ENCODE results near the gene MALL. TPM values are rescaled to one million over a fixed set of nuclear protein-coding genes. Genes with fewer than 3 reads are reported as not detected.
"Not testable (repeated sequence)": the region's sequence is repeated elsewhere in the genome, so short reads cannot be mapped to it uniquely, and the experiment has no call there.

The MALL gene
- total and polyA plus RNA-seq, 10 of the 15 experiments (the other 5 are each of a cell fraction or from before 2014, with no cell fraction given), result 0.26 TPM; not detected in 9

DNA sequence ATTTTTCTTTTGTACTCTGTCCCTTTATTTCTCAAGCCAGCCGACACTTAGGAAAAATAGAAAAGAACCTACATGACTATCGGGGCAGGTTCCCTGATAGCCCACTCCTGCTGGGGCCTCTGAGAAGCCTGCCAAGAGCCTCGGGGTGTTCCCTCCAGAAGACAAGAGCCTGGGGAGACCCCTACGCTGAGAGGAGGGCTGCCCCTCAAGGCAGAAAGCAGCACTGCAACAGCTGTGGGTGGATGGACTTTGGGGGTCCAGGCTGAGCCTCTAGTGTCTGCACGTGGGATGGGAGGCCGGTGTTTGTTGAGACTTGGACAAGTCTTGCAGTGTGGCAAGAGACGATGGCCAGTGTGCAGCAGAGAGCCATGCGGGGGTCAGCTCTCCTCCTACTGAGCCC lies 32.5 kb downstream of the MALL start:
- POLR2A ChIA-PET; intact Hi-C loops (cut with micrococcal nuclease; ENCODE audit: unreplicated experiment); H3K36me3 ChIP-seq (ENCODE audit: control insufficient read depth in 2 of 2, insufficient read depth in 2 of 2, low read length in 1 of 2); H3K27me3 ChIP-seq (replicated peaks in 1 of 2; ENCODE audit: control insufficient read depth in 2 of 2, insufficient read depth in 2 of 2, low read length in 1 of 2); ATAC-seq; CTCF ChIA-PET; H4K20me1 ChIP-seq (ENCODE audit: control insufficient read depth, insufficient read depth); H3K9ac ChIP-seq (ENCODE audit: control insufficient read depth, insufficient read depth, low read length); H2AFZ ChIP-seq (ENCODE audit: control insufficient read depth, low read depth, low read length); H3K4me1 ChIP-seq (ENCODE audit: control insufficient read depth, insufficient read depth, low read length); DNase-seq (ENCODE audit: low read depth, low spot score); in situ Hi-C loops (cut with MboI); H3K9me3 ChIP-seq (replicated peaks; ENCODE audit: control insufficient read depth, insufficient read depth, low read length); SMC1A ChIA-PET (ENCODE audit: uncharacterized antibody, unreplicated experiment); H3K4me2 ChIP-seq (ENCODE audit: control insufficient read depth, insufficient read depth); H3K4me3 ChIP-seq; BruUV-seq (replicated peaks); RAD21 ChIA-PET (ENCODE audit: unreplicated experiment); H3K27ac ChIP-seq (ENCODE audit: control insufficient read depth, insufficient read depth); FAIRE-seq; H3K79me2 ChIP-seq (ENCODE audit: control insufficient read depth, insufficient read depth, low read length): not testable (repeated sequence)
- whole genome bisulfite sequencing (ENCODE audit: insufficient coverage, insufficient replicate concordance, low lambda C conversion rate, missing lambda C conversion rate), result no CpG with 5 or more reads among the region's 8 CpGs

GRCh38 chr2:110078104-110078503 lies 37.5 kb downstream of the MALL start:
- SMC1A ChIA-PET (ENCODE audit: uncharacterized antibody, unreplicated experiment); POLR2A ChIA-PET; intact Hi-C loops (cut with micrococcal nuclease; ENCODE audit: unreplicated experiment); H3K27ac ChIP-seq (ENCODE audit: control insufficient read depth, insufficient read depth); CTCF ChIA-PET; H3K36me3 ChIP-seq (ENCODE audit: control insufficient read depth in 2 of 2, insufficient read depth in 2 of 2, low read length in 1 of 2); DNase-seq (ENCODE audit: low read depth, low spot score); RAD21 ChIA-PET (ENCODE audit: unreplicated experiment); H3K27me3 ChIP-seq (replicated peaks in 1 of 2; ENCODE audit: control insufficient read depth in 2 of 2, insufficient read depth in 2 of 2, low read length in 1 of 2); H3K9me3 ChIP-seq (replicated peaks; ENCODE audit: control insufficient read depth, insufficient read depth, low read length); H3K9ac ChIP-seq (ENCODE audit: control insufficient read depth, insufficient read depth, low read length); BruUV-seq (replicated peaks); ATAC-seq; H3K79me2 ChIP-seq (ENCODE audit: control insufficient read depth, insufficient read depth, low read length); H4K20me1 ChIP-seq (ENCODE audit: control insufficient read depth, insufficient read depth); H3K4me3 ChIP-seq; in situ Hi-C loops (cut with MboI); H2AFZ ChIP-seq (ENCODE audit: control insufficient read depth, low read depth, low read length); FAIRE-seq; H3K4me1 ChIP-seq (ENCODE audit: control insufficient read depth, insufficient read depth, low read length); H3K4me2 ChIP-seq (ENCODE audit: control insufficient read depth, insufficient read depth): not testable (repeated sequence)
- no CpG with 5 or more reads among the region's 4 CpGs for WGBS (ENCODE audit: insufficient coverage, insufficient replicate concordance, low lambda C conversion rate, missing lambda C conversion rate)

DNA sequence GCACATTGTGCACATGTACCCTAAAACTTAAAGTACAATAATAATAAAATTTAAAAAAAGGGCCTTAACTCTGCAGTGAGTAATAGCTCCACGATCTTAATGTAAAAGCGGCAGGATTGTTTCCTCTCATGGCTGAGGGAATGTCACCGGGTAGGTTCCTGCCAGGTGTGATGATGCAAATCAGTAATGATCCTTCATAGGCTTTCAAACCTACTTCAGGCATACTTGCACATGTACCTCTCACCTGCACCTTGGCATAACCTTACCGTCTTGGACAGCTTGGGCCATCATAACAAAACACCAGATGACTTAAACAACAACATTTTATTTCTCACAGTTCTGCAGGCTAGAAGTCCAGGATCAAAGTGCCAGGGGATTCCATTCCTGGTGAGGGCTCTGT lies 39.7 kb downstream of the MALL start:
- H3K9me3 ChIP-seq (replicated peaks; ENCODE audit: control insufficient read depth, insufficient read depth, low read length); intact Hi-C loops (cut with micrococcal nuclease; ENCODE audit: unreplicated experiment); H3K4me2 ChIP-seq (ENCODE audit: control insufficient read depth, insufficient read depth); RAD21 ChIA-PET (ENCODE audit: unreplicated experiment); ATAC-seq; H3K4me1 ChIP-seq (ENCODE audit: control insufficient read depth, insufficient read depth, low read length); H3K79me2 ChIP-seq (ENCODE audit: control insufficient read depth, insufficient read depth, low read length); SMC1A ChIA-PET (ENCODE audit: uncharacterized antibody, unreplicated experiment); H3K27ac ChIP-seq (ENCODE audit: control insufficient read depth, insufficient read depth); H3K9ac ChIP-seq (ENCODE audit: control insufficient read depth, insufficient read depth, low read length); H3K27me3 ChIP-seq (replicated peaks in 1 of 2; ENCODE audit: control insufficient read depth in 2 of 2, insufficient read depth in 2 of 2, low read length in 1 of 2); CTCF ChIA-PET; H3K4me3 ChIP-seq; H4K20me1 ChIP-seq (ENCODE audit: control insufficient read depth, insufficient read depth); FAIRE-seq; in situ Hi-C loops (cut with MboI); DNase-seq (ENCODE audit: low read depth, low spot score); BruUV-seq (replicated peaks); H2AFZ ChIP-seq (ENCODE audit: control insufficient read depth, low read depth, low read length); H3K36me3 ChIP-seq (ENCODE audit: control insufficient read depth in 2 of 2, insufficient read depth in 2 of 2, low read length in 1 of 2); POLR2A ChIA-PET: not testable (repeated sequence)
- 24% methylated on average over 2 of the region's 4 CpGs for WGBS (ENCODE audit: insufficient coverage, insufficient replicate concordance, low lambda C conversion rate, missing lambda C conversion rate)

DNA sequence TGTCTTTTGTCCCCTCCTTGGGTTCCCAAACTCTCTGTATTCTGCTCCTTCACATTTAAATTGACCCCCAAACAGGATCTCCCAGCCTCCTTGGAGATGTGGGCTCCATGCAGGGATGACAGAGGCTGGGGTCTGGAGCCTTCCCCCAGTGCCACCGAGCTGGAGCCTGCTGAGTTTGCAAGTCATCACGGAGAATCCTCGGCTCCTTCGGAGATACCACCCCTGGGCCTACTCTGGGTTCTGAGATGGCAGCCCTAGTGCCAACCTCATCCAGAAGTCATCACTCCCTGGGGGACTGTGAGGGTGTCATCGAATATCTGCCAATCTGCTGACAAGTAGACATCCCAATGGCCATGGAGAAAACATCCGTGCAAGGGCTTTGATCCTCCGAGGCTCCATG lies 45.8 kb downstream of the MALL start:
- H3K9me3 ChIP-seq (replicated peaks; ENCODE audit: control insufficient read depth, insufficient read depth, low read length); in situ Hi-C loops (cut with MboI); POLR2A ChIA-PET; DNase-seq (ENCODE audit: low read depth, low spot score); H4K20me1 ChIP-seq (ENCODE audit: control insufficient read depth, insufficient read depth); H3K27me3 ChIP-seq (replicated peaks in 1 of 2; ENCODE audit: control insufficient read depth in 2 of 2, insufficient read depth in 2 of 2, low read length in 1 of 2); H3K4me1 ChIP-seq (ENCODE audit: control insufficient read depth, insufficient read depth, low read length); H3K79me2 ChIP-seq (ENCODE audit: control insufficient read depth, insufficient read depth, low read length); H2AFZ ChIP-seq (ENCODE audit: control insufficient read depth, low read depth, low read length); FAIRE-seq; CTCF ChIA-PET; BruUV-seq (replicated peaks); H3K4me2 ChIP-seq (ENCODE audit: control insufficient read depth, insufficient read depth); RAD21 ChIA-PET (ENCODE audit: unreplicated experiment); SMC1A ChIA-PET (ENCODE audit: uncharacterized antibody, unreplicated experiment); intact Hi-C loops (cut with micrococcal nuclease; ENCODE audit: unreplicated experiment); ATAC-seq; H3K9ac ChIP-seq (ENCODE audit: control insufficient read depth, insufficient read depth, low read length); H3K4me3 ChIP-seq; H3K36me3 ChIP-seq (ENCODE audit: control insufficient read depth in 2 of 2, insufficient read depth in 2 of 2, low read length in 1 of 2); H3K27ac ChIP-seq (ENCODE audit: control insufficient read depth, insufficient read depth): not testable (repeated sequence)
- 75% methylated on average over 4 of the region's 7 CpGs for WGBS (ENCODE audit: insufficient coverage, insufficient replicate concordance, low lambda C conversion rate, missing lambda C conversion rate)
